ENCODE measurements around the gene HTR2C. TPM values are rescaled to one million over a fixed set of nuclear protein-coding genes. Genes with fewer than 3 reads are reported as not detected.

Gene HTR2C
- total and polyA plus RNA-seq, 3 donors from 2014 or later: 0.08 to 0.31 (median 0.12) TPM

- H3K36me3 ChIP-seq (ENCODE audit: low read depth, missing control alignments): no peaks in the 10 kb centered on the region
- no peaks in the 10 kb centered on the region for H3K27me3 ChIP-seq
- no peak overlapping the region for H3K27ac ChIP-seq
- WGBS, 2 donors: 50 to 54% methylated on average over 1 of the region's 1 CpG
- TF ChIP-seq, protein P1, sequence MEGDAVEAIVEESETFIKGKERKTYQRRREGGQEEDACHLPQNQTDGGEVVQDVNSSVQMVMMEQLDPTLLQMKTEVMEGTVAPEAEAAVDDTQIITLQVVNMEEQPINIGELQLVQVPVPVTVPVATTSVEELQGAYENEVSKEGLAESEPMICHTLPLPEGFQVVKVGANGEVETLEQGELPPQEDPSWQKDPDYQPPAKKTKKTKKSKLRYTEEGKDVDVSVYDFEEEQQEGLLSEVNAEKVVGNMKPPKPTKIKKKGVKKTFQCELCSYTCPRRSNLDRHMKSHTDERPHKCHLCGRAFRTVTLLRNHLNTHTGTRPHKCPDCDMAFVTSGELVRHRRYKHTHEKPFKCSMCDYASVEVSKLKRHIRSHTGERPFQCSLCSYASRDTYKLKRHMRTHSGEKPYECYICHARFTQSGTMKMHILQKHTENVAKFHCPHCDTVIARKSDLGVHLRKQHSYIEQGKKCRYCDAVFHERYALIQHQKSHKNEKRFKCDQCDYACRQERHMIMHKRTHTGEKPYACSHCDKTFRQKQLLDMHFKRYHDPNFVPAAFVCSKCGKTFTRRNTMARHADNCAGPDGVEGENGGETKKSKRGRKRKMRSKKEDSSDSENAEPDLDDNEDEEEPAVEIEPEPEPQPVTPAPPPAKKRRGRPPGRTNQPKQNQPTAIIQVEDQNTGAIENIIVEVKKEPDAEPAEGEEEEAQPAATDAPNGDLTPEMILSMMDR (IDR thresholded peaks at IDR 0.05): no peak
- TF ChIP-seq POLR2A (IDR thresholded peaks at IDR 0.05): no peak
- intact Hi-C loops (cut with DNase I; ENCODE audit: low total_unique reads): no loop called here
- no peak overlapping the region for H3K4me3 ChIP-seq
- no peak for DNase-seq
- H3K9me3 ChIP-seq: no peaks in the 10 kb centered on the region
- no peaks in the 10 kb centered on the region for H3K4me1 ChIP-seq
Observed at GRCh38 chrX:114889481-114889880, 305.6 kb downstream of the HTR2C start.

- intact Hi-C loops (cut with DNase I; ENCODE audit: low total_unique reads): no loop called here
- Histone ChIP-seq H3K9me3 (no peaks in the 10 kb centered on the region), H3K27me3 (no peaks in the 10 kb centered on the region), H3K27ac (no peak overlapping the region), H3K4me1 (no peaks in the 10 kb centered on the region), H3K36me3 (ENCODE audit: low read depth, missing control alignments) (no peaks in the 10 kb centered on the region), H3K4me3 (no peak overlapping the region)
- no peak for TF ChIP-seq POLR2A (IDR thresholded peaks at IDR 0.05)
- TF ChIP-seq, protein P1 (IDR thresholded peaks at IDR 0.05): no peak
- DNase-seq: no peak
- WGBS, 2 donors: 75 to 82% methylated on average over 3 of the region's 3 CpGs
Observed at GRCh38 chrX:114903618-114904017, 319.7 kb downstream of the HTR2C start.

DNA sequence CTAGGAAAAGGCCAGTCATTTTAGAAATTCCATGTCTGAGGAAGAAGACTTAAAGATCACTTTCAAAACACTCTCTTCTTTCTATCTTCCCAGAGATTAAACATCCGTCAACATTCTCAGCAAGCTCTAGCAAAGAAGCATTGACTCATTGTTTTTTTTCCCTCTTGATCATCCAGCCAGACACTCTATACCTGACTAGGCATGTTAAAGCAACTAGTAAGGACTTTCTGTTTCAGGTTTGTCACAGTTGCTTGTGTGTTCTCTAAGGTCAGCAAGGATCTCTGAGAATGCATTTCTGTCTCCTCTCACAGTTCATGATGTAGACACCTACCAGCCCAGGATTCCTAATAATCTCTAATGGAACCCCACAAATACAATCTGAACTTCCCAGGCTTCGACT is 321.4 kb downstream of the HTR2C start:
- intact Hi-C loops (cut with DNase I; ENCODE audit: low total_unique reads): no loop called here
- Histone ChIP-seq H3K9me3 (no peaks in the 10 kb centered on the region), H3K27ac (no peak overlapping the region), H3K4me3 (no peak overlapping the region), H3K36me3 (ENCODE audit: low read depth, missing control alignments) (no peaks in the 10 kb centered on the region), H3K27me3 (no peaks in the 10 kb centered on the region), H3K4me1 (no peaks in the 10 kb centered on the region)
- TF ChIP-seq POLR2A (IDR thresholded peaks at IDR 0.05): no peak
- TF ChIP-seq, protein P1 (IDR thresholded peaks at IDR 0.05): no peak
- 77 to 85% methylated on average over 2 of the region's 2 CpGs for WGBS, 2 donors
- DNase-seq: no peak

DNA sequence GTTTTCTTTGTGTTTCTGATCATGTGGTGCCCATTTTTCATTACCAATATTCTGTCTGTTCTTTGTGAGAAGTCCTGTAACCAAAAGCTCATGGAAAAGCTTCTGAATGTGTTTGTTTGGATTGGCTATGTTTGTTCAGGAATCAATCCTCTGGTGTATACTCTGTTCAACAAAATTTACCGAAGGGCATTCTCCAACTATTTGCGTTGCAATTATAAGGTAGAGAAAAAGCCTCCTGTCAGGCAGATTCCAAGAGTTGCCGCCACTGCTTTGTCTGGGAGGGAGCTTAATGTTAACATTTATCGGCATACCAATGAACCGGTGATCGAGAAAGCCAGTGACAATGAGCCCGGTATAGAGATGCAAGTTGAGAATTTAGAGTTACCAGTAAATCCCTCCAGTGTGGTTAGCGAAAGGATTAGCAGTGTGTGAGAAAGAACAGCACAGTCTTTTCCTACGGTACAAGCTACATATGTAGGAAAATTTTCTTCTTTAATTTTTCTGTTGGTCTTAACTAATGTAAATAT is 323.2 kb downstream of the HTR2C start:
- Histone ChIP-seq H3K36me3 (ENCODE audit: low read depth, missing control alignments) (no peaks in the 10 kb centered on the region), H3K9me3 (no peaks in the 10 kb centered on the region), H3K27ac (no peak overlapping the region), H3K27me3 (no peaks in the 10 kb centered on the region), H3K4me1 (no peaks in the 10 kb centered on the region), H3K4me3 (no peak overlapping the region)
- WGBS, 2 donors: 21 to 27% methylated on average over 9 of the region's 9 CpGs
- intact Hi-C loops (cut with DNase I; ENCODE audit: low total_unique reads): no loop called here
- no peak for DNase-seq
- TF ChIP-seq, protein P1 (IDR thresholded peaks at IDR 0.05): no peak
- TF ChIP-seq POLR2A (IDR thresholded peaks at IDR 0.05): no peak

DNA sequence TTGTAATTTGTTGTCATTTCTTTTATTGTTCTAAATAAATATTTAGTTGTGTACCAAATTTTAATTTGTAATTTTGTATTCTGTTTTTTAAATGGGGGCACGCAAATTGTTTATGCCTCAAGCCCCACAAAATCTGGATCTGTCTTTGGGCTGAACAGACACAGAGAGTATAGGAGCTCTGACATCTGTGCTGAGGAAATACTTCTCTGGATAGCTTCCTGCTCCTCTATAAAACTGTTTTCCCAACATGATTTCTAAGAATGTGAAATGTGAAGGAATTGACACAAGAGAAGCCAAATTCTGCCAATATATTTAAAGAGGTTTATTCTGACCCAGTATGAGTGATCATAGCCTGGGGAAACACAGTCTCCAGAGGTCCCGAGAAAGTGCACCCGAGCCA is 340.5 kb downstream of the HTR2C start:
- Histone ChIP-seq H3K9me3 (no peaks in the 10 kb centered on the region), H3K27ac (no peak overlapping the region), H3K4me3 (no peak overlapping the region), H3K36me3 (ENCODE audit: low read depth, missing control alignments) (no peaks in the 10 kb centered on the region), H3K27me3 (no peaks in the 10 kb centered on the region), H3K4me1 (no peaks in the 10 kb centered on the region)
- TF ChIP-seq POLR2A (IDR thresholded peaks at IDR 0.05): no peak
- TF ChIP-seq, protein P1 (IDR thresholded peaks at IDR 0.05): no peak
- DNase-seq: no peak
- 66 to 67% methylated on average over 3 of the region's 3 CpGs for WGBS, 2 donors
- intact Hi-C loops (cut with DNase I; ENCODE audit: low total_unique reads): no loop called here

Data from testis (tissue), 3 donors.